Measurements from ENCODE around the gene GP1BB.
"Not testable (repeated sequence)": the region's sequence is repeated elsewhere in the genome, so short reads cannot be mapped to it uniquely, and the experiment has no call there.

Gene GP1BB

DNA sequence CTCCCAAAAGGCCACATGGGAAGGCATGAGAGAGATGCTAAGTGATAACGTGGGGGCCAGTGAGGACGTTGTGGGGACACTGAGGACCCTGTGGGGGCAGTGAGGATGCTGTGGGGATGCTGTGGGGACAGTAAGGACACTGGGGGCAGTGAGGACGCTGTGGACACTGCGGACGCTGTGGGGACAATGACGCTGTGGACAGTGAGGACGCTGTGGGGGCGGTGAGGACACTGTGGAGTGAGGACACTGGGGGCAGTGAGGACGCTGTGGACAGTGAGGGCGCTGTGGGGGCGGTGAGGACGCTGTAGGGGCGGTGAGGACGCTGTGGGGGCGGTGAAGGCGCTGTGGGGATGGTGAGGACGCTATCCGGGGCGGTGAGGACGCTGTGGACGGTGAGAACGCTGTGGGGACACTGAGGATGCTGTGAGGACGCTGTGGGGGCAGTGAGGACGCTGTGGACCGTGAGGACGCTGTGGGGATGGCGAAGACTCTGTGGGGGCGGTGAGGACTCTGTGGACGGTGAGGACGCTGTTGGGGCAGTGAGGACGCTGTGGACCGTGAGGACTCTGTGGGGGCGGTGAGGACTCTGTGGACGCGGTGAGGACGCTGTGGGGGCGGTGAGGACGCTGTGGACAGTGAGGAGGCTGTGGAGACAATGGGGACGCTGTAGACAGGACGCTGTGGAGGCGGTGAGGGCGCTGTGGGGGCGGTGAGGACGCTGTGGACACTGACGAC, 1.8 kb downstream of the GP1BB start:
- no peaks in the 10 kb centered on the region for H3K27me3 ChIP-seq

DNA sequence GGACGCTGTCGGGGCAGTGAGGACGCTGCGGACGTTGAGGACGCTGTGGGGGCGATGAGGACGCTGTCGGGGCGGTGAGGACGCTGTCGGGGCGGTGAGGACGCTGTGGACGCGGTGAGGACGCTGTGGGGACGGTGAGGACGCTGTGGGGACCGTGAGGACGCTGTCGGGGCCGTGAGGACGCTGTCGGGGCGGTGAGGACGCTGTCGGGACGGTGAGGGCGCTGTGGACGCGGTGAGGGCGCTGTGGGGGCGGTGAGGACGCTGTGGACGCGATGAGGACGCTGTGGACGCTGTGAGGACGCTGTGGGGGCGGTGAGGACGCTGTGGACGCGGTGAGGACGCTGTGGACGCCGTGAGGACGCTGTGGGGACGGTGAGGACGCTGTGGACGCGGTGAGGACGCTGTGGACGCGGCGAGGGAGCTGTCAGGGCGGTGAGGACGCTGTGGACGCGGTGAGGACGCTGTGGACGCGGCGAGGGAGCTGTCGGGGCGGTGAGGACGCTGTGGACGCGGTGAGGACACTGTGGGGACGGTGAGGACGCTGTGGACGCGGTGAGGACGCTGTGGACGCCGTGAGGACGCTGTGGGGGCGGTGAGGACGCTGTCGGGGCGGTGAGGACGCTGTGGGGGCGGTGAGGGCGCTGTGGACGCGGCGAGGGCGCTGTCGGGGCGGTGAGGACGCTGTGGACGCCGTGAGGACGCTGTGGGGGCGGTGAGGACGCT, 2.9 kb downstream of the GP1BB start:
- not testable (repeated sequence) for H3K27ac ChIP-seq, H3K4me1 ChIP-seq, H3K27me3 ChIP-seq, H3K4me3 ChIP-seq, H3K9me3 ChIP-seq, DNase-seq
- peaks cover 0 to 20% (median 20%) of the 10 kb centered on the region in 3 donors for H3K36me3 ChIP-seq
- intact Hi-C loops (cut with DNase I; ENCODE audit: low total_unique reads), result loop anchor here (10.0 kb wide), 1 partner anchor 129 kb away; the partner anchor contains the start of genes GNB1L and RTL10

More for the DNA sequence above, 1.8 kb downstream of the GP1BB start:
- Histone ChIP-seq H3K4me1 (peaks cover 0 to 3% (median 0%) of the 10 kb centered on the region in 4 donors), H3K4me3 (no peak overlapping the region), H3K27ac (no peak overlapping the region), H3K9me3 (no peaks in the 10 kb centered on the region), H3K36me3 (peaks cover 0 to 32% (median 31%) of the 10 kb centered on the region in 3 donors)
- intact Hi-C loops (cut with DNase I; ENCODE audit: low total_unique reads), result loop anchor here (10.0 kb wide), 1 partner anchor 130 kb away; the partner anchor contains the start of genes GNB1L and RTL10
- TF ChIP-seq, protein P1, sequence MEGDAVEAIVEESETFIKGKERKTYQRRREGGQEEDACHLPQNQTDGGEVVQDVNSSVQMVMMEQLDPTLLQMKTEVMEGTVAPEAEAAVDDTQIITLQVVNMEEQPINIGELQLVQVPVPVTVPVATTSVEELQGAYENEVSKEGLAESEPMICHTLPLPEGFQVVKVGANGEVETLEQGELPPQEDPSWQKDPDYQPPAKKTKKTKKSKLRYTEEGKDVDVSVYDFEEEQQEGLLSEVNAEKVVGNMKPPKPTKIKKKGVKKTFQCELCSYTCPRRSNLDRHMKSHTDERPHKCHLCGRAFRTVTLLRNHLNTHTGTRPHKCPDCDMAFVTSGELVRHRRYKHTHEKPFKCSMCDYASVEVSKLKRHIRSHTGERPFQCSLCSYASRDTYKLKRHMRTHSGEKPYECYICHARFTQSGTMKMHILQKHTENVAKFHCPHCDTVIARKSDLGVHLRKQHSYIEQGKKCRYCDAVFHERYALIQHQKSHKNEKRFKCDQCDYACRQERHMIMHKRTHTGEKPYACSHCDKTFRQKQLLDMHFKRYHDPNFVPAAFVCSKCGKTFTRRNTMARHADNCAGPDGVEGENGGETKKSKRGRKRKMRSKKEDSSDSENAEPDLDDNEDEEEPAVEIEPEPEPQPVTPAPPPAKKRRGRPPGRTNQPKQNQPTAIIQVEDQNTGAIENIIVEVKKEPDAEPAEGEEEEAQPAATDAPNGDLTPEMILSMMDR (IDR thresholded peaks at IDR 0.05), result no peak
- no peak for DNase-seq

- H3K36me3 ChIP-seq, result peaks cover 0 to 9% (median 7%) of the 10 kb centered on the region in 3 donors
- intact Hi-C loops (cut with DNase I; ENCODE audit: low total_unique reads), result loop anchor here (10.0 kb wide), 1 partner anchor 127 kb away; the partner anchor contains the start of genes GNB1L and RTL10
- DNase-seq, result no peak
- peaks cover 0 to 7% of the 10 kb centered on the region in 2 donors for H3K27me3 ChIP-seq
- no peak overlapping the region for H3K27ac ChIP-seq
- no peak overlapping the region for H3K4me3 ChIP-seq
- TF ChIP-seq, protein P1 (IDR thresholded peaks at IDR 0.05), result no peak
- H3K9me3 ChIP-seq, result no peaks in the 10 kb centered on the region
- H3K4me1 ChIP-seq, result peaks cover 0 to 9% (median 7%) of the 10 kb centered on the region in 4 donors
Observed at GRCh38 chr22:19727310-19728150, 4.2 kb downstream of the GP1BB start.

- H3K27ac ChIP-seq, result no peak overlapping the region
- peaks cover 0 to 9% (median 7%) of the 10 kb centered on the region in 4 donors for H3K4me1 ChIP-seq
- H3K9me3 ChIP-seq, result no peaks in the 10 kb centered on the region
- peaks cover 0 to 7% of the 10 kb centered on the region in 2 donors for H3K27me3 ChIP-seq
- H3K4me3 ChIP-seq, result no peak overlapping the region
- intact Hi-C loops (cut with DNase I; ENCODE audit: low total_unique reads), result loop anchor here (10.0 kb wide), 1 partner anchor 127 kb away; the partner anchor contains the start of genes GNB1L and RTL10
- DNase-seq, result no peak
- TF ChIP-seq, protein P1 (IDR thresholded peaks at IDR 0.05), result no peak
- H3K36me3 ChIP-seq, result peaks cover 0 to 1% (median 0%) of the 10 kb centered on the region in 3 donors
Observed at GRCh38 chr22:19728271-19728670, 4.9 kb downstream of the GP1BB start.

DNA sequence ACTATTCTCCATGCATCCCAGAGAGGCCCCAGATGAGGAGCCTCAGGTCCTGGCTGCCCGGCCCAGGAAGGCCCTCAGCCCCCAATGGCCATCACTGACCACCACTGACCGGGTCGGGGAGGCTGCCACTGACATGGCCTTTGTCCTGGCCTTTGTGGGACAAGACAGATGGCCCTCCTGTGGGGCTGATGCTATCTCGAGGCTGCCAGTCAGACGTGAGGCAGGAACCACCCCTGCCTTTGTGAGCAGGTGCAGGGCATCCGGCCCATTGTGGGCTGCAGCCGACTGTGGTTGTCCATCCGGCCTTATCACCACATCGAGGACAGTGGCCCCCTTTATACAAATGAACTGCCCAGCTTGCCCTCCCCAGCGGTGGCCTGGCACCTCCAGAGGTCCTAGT, 5.5 kb downstream of the GP1BB start:
- Histone ChIP-seq H3K27me3 (peaks cover 0 to 7% of the 10 kb centered on the region in 2 donors), H3K9me3 (no peaks in the 10 kb centered on the region), H3K27ac (no peak overlapping the region), H3K4me3 (no peak overlapping the region), H3K36me3 (no peaks in the 10 kb centered on the region), H3K4me1 (peaks cover 0 to 9% (median 7%) of the 10 kb centered on the region in 4 donors)
- no peak for DNase-seq
- intact Hi-C loops (cut with DNase I; ENCODE audit: low total_unique reads), result loop anchor here (10.0 kb wide), 1 partner anchor 126 kb away; the partner anchor contains the start of genes GNB1L and RTL10
- TF ChIP-seq, protein P1 (IDR thresholded peaks at IDR 0.05), result no peak
